ENCODE results near the gene SLC12A6.

Gene SLC12A6

GRCh38 chr15:34239151-34239808 is 98.3 kb downstream of the SLC12A6 start:
- TF ChIP-seq ZNF785 (tag by site-specific recombination; IDR thresholded peaks at IDR 0.05): no peak
- TF ChIP-seq ZNF24 (tag by site-specific recombination; IDR thresholded peaks at IDR 0.05): no peak
- no peak for TF ChIP-seq ZNF146 (tag by site-specific recombination; IDR thresholded peaks at IDR 0.05)
- no peak for TF ChIP-seq ZNF18 (tag by site-specific recombination; IDR thresholded peaks at IDR 0.05)
- TF ChIP-seq KLF8 (tag by site-specific recombination; IDR thresholded peaks at IDR 0.05): no peak
- no peak for TF ChIP-seq ZNF114 (tag by site-specific recombination; IDR thresholded peaks at IDR 0.05)
- TF ChIP-seq ZNF112 (tag by site-specific recombination; IDR thresholded peaks at IDR 0.05): no peak
- no peak for TF ChIP-seq MYNN (tag by site-specific recombination; IDR thresholded peaks at IDR 0.05; ENCODE audit: borderline replicate concordance)
- no peak for TF ChIP-seq MEIS1 (CRISPR knock-in tag; IDR thresholded peaks at IDR 0.05; ENCODE audit: borderline replicate concordance)
- TF ChIP-seq ZNF610 (tag by site-specific recombination; IDR thresholded peaks at IDR 0.05; ENCODE audit: borderline replicate concordance): no peak
- no peak for TF ChIP-seq ZNF707 (tag by site-specific recombination; IDR thresholded peaks at IDR 0.05)
- no peak for TF ChIP-seq ZFHX2 (tag by site-specific recombination; conservative IDR thresholded peaks at IDR 0.05)
- no peak for TF ChIP-seq ZEB2 (tag by site-specific recombination; IDR thresholded peaks at IDR 0.05)
- no peak for TF ChIP-seq ZNF660 (tag by site-specific recombination; IDR thresholded peaks at IDR 0.05)
- no peak for TF ChIP-seq PRDM2 (tag by site-specific recombination; IDR thresholded peaks at IDR 0.05; ENCODE audit: borderline replicate concordance)
- no peak for TF ChIP-seq ZNF639 (tag by site-specific recombination; IDR thresholded peaks at IDR 0.05)
- POLR2A ChIA-PET: no interaction called here
- H3K4me1 ChIP-seq (ENCODE audit: control insufficient read depth, insufficient read depth, low read length): no peaks in the 10 kb centered on the region
- peaks cover 0 to 40% of the 10 kb centered on the region in 2 experiments; a peak in 1 of 3 replicates for H3K36me3 ChIP-seq (ENCODE audit: control insufficient read depth in 2 of 2, insufficient read depth in 1 of 2, low read length in 2 of 2)
- H3K9me3 ChIP-seq (ENCODE audit: control insufficient read depth, insufficient read depth, low read depth, low read length): no peaks in the 10 kb centered on the region
- CTCF ChIA-PET: no interaction called here
- no peak overlapping the region for H3K4me3 ChIP-seq (ENCODE audit: low read depth, low read length)
- H3K27ac ChIP-seq (ENCODE audit: extremely low read depth, low read depth, low read length): no peak overlapping the region

GRCh38 chr15:34233614-34234013 is 104.0 kb downstream of the SLC12A6 start:
- H3K27ac ChIP-seq (ENCODE audit: extremely low read depth, low read depth, low read length): no peak overlapping the region
- H3K4me3 ChIP-seq (ENCODE audit: low read depth, low read length): no peak overlapping the region
- CTCF ChIA-PET: interaction anchor here (1.1 to 1.6 kb wide), 2 partner anchors 8 to 123 kb away, joined by 3 to 11 read pairs; no protein-coding TSS in a partner anchor
- peaks cover 5 to 66% of the 10 kb centered on the region in 2 experiments for H3K36me3 ChIP-seq (ENCODE audit: control insufficient read depth in 2 of 2, insufficient read depth in 1 of 2, low read length in 2 of 2)
- POLR2A ChIA-PET: no interaction called here
- H3K4me1 ChIP-seq (ENCODE audit: control insufficient read depth, insufficient read depth, low read length): no peaks in the 10 kb centered on the region
- H3K9me3 ChIP-seq (ENCODE audit: control insufficient read depth, insufficient read depth, low read depth, low read length): no peaks in the 10 kb centered on the region
- TF ChIP-seq ZNF169 (tag by site-specific recombination; IDR thresholded peaks at IDR 0.05): no peak
- no peak for TF ChIP-seq ZNF311 (tag by site-specific recombination; IDR thresholded peaks at IDR 0.05; ENCODE audit: borderline replicate concordance)
- TF ChIP-seq EGR2 (tag by site-specific recombination; IDR thresholded peaks at IDR 0.05; ENCODE audit: low read depth): no peak
- TF ChIP-seq ZNF555 (tag by site-specific recombination; conservative IDR thresholded peaks at IDR 0.05): no peak
- no peak for TF ChIP-seq ZNF138 (tag by site-specific recombination; IDR thresholded peaks at IDR 0.05; ENCODE audit: borderline replicate concordance)
- no peak for TF ChIP-seq ZNF112 (tag by site-specific recombination; IDR thresholded peaks at IDR 0.05)
- no peak for TF ChIP-seq ZNF658 (tag by site-specific recombination; IDR thresholded peaks at IDR 0.05)
